GM18517 (cell line): Measurements from ENCODE around the gene RFC2.
"Not testable (repeated sequence)": the region's sequence is repeated elsewhere in the genome, so short reads cannot be mapped to it uniquely, and the experiment has no call there.

Source experiments
- ATAC-seq: cut with Tn5 transposase; IDR thresholded peaks from one replicate; pipeline ENCODE4 v1.9.1; 2021; ENCODE audit warnings: mild to moderate bottlenecking, moderate library complexity; ENCODE audit not compliant: unreplicated experiment

The RFC2 gene

DNA sequence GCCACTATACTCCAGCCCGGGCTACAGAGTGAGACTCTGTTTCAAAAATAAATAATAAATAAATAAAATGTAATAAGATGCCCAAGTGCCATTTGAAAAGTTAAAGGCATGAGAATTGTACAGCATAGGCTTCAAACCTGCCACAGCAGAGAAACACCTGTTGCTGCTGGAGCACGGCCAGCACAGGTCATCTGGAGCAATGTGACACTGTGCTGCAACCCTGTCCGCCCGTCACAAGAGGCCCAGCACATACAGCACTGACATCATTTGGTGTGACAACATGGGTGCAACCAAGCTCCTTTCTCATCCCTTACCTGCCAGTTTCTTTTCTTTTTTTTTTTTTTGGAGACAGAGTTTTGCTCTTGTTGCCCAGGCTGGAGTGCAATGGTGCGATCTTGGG, 1.3 kb downstream of the RFC2 start:
- ATAC-seq, result no peak

DNA sequence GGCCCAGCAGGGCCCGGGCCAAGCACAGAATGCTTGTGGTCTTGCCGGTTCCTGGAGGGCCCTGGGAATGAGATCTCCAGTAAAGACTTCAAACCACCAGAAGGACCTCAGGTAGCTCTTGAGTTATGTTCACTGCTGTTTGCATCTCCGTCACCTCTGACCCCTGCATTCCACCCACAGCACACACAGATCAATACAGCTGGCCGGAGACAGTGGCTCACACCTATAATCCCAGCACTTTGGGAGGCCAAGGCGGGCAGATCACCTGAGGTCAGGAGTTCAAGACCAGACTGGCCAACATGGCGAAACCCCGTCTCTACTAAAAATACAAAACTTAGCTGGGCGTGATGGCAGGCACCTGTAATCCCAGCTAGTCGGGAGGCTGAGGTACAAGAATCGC, 5.1 kb downstream of the RFC2 start:
- ATAC-seq, result not testable (repeated sequence)

DNA sequence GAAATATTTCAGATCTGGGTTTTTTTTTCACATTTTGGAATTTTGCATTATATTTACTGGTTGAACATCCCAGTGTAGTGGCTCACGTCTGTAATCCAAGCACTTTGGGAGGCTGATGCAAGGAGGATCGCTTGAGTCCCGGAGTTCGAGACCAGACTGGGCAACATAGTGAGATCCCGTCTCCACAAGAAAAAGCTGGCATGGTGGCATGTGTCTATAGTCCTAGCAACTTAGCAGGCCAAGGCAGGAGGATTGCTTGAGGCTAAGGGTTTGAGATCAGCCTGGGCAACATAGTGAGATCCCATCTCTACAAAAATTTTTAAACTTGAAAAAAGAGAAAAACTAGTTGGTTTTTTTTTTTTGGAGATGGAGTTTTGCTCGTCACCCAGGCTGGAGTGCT, 6.0 kb downstream of the RFC2 start:
- ATAC-seq, result no peak

DNA sequence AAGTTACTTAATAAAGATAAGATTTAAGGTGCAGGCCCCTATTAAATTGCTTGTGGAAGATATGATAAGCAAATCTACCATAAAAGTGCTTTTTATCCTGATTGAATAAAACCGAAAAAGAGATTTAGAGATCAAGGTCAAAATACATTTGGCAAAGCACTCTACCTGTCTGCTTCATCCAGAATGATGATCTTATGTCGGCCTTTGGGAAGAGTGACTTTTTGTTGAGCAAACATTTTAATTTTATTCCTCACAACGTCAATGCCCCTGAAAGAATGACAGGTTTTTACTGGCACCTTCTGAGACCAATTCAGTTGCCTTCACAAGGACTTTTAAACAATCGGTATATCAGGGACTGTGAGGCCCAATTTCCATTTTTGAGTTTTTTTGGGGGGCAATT, 7.7 kb downstream of the RFC2 start:
- no peak for ATAC-seq

DNA sequence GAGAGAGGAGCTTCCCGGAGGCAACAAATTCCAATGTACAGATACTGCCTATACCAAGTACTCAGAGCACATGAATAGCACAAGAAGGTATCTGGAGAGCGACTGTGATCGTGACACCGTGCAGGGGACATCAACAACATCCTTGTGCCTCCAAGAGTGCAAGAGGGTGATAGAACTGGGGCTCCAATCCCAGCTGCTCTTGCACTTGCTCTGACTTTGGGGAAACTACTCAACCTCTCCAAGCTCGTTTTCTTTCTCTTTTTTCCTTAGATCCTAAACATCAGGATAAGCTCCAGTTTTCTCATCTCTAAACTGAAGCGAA, 12.1 kb downstream of the RFC2 start:
- ATAC-seq, result no peak

DNA sequence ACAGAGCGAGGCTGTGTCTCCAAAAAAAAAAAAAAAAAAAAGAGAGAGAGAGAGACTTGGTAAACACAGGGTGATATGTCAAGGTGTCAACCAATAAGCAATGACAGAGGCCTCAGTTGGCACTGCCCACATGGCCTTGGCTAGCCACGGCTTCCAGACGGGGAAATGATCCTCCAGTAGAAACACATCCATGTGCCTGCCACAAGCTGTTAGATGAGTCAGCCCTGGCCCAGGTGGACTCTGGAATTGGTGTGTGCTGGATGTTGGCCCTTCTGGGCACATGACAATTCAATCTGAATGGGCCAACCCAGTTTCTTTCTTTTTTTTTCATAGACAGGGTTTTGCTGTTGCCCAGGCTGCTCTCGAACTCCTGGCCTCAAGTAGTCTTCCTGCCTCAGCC, 13.7 kb downstream of the RFC2 start:
- ATAC-seq, result no peak

DNA sequence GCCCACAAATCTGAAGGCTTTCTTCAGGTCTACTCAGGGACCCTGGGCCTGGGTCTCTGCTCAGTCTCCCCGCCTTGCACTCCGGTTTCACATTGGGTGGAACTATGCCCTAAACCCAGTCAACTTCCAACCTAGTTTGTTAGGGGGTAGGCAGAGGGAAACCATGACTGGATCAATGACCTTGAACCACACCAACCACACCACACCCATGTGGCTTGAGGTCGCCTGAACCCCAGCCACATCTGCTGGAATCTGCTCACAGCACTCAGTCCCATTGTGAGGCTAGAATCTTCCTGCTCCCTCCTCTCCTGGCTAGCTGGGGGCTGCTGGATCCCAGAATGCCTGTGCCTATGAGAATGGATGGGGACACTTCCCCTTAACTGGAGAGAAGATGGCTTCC, 17.9 kb downstream of the RFC2 start:
- ATAC-seq, result no peak

DNA sequence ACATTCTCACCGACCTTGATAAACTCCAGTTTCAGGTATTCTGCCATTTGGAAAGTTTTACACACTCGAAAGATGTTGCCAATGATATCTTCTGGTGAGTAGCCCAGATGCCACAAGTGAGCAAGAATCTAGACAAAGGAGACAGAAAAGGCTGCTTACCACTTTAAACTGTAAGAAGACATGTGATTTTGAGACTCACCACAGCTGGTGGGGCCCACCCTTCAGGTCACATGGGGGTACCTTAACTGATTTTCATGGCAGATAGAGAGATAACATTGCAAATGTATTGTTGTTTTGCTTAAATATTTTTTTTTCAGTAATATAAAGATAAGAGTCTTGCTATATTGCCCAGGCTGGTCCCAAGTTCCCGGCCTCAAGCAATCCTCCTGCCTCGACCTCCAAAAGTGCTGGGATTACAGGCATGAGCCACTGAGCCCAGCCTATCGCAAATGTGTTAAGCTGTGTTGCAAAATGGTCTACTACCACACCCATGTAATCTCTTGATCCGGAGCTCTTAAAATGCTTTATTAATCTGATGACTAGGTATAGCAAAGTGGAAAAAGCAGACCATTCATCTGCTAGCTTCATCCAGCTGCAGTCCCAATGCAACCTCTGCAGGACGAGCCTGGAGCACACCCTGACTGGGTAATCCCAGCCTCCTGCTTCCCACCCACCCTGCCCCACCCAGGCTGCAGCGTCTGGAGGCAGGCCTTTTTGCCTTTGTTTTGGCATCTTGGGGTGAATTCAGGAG, 18.5 kb downstream of the RFC2 start:
- no peak for ATAC-seq

DNA sequence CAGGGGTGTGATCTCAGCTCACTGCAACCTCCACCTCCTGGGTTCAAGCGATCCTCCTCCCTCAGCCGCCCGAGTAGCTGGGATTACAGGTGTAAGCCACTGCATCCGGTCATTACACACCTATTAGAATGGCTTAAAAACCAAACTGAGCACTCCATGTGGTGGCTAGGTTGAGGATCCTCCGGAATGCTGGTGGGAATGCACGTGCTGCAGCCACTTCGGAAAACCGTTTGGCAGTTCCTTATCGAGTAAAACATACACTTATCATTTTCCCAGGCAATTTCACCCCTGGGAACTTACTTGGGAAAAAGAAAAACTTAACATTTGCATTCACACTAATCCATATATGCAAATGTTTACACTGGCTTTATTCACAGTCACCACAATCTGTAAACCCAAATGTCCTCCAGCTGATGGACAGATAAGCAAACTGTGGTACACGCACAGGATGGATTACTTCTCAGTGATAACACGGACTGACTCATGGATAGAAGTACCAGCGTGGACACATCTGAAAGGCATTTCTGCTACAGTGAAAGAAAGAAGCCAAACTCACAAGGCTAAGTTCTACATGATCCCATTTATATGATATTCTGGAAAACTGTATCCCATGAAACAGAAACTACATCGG, 20.4 kb downstream of the RFC2 start:
- no peak for ATAC-seq

DNA sequence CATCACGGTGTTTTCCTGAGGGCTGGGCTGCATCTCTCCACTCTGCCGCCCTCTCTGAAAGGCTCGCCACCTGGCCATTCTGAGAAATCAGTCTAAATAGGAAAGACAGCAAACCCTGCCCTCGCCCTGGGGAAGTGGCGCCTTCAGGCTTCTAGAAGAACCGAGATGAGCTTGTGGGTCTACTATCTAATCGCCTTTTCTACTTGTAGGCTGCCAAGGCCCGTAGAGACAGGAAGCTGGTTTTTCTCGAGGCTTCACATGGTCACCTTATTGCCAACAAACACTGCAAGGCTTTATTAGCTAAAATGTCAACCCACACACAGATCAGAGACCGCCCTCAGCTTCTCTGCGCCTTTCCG, 23.0 kb downstream of the RFC2 start:
- ATAC-seq, result peak; percentile 77

DNA sequence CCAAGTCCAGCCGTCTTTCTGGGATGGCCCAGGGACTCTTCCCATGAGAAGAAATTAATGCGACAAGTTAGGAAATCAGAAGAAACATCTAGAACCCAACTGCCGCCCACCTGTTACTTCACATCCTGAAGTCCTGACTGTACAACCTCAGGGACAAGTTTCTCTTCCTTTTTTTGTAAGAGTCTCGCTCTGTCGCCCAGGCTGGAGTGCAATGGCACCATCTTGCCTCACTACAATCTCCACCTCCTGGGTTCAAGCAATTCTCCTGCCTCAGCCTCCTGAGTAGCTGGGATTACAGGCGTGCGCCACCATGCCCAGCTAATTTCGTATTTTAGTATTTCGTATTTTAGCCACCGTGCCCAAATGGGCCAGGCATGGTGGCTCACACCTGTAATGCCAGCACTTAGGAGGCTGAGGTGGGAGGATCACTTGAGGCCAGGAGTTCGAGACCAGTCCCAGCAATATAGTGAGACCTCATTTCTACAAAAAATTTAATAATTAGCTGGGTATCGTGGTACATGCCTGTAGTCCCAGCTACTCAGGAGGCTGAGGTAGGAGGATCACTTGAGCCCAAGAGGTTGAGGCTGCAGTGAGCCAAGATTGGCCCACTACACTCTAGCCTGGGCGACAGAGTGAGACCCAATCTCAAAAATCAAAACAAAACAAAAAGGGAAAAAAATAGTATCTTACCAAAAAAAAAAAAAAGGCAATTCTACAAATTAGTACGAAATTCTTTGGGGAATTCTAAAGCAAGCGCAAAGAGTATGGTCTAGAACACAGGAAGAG, 23.6 kb downstream of the RFC2 start:
- peak; percentile 4 for ATAC-seq

DNA sequence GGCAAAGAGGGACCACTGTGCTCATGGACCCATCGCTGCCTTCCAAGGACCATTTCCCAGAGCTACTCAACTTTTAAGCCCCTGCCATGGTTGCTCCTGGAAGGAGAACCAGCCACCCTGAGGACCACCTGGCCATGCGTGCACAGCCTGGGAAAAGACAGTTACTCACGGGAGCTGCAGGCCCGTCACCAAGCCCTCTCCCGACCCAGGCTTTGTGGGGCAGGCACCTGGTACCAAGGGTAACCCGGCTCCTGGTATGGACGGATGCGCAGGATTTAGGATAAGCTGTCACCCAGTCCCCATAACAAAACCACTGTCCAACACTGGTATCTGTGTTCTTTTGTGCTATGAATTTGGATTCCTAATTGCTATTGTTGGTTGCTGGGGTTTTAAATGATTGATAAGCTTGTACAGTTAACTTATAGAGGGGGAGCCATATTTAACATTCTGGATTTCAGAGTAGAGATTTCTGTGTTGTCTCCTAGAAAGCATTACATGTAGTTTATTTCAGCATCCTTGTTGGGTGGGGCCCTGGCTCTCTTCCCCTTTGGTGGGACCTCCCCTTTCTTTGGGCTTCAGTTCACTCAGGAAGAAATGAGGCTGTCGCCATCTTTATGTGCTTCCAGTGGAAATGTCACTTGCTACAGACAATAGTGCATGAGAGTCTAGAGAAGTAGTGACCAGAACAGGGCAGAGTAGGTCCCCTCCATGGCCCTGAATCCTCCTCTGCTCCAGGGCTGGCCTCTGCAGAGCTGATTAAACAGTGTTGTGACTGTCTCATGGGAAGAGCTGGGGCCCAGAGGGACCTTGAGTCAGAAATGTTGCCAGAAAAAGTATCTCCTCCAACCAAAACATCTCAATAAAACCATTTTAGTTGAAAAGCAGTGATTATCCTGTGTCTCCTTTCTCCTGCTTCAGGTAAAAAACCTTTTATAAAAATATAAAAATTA, 25.0 kb downstream of the RFC2 start:
- ATAC-seq, result no peak

DNA sequence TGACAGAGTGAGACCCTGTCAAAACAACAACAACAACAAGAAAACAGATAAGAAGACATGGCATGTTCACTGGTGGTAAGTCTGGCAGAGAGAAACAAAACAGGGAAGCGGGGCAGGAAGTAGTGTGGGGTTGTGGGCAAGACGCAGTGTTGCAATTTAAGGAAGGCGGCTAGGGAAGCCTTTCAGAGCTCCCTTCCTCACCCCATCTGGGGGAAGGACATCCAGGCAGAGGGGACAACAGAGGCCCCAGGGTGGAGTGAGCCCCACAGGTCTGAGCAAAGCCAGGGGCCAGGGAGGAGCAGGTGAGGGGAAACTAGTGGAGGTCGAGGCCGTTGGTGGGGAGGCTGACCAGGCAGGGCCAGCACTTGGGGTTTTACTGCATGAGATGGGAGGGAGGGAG, 27.6 kb downstream of the RFC2 start:
- no peak for ATAC-seq

DNA sequence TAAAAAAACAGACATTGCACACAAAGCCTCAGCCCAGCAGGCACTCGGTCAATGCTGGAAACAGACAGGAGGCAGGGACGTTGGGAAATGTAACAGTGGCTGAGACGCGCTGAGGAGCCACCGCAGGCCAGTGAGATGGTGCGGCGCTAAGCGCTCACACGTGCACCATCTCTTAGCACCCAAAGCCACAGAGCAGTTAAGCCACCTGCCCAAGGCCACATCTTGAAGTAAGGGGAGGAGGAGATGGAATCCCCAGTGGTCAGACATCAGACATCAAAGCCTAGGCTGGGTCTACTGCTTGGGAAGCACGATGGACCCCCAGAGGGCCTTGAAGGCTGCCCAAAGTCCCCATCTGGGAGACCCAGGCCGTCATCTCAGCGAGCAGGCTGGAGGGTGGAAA, 28.8 kb downstream of the RFC2 start:
- ATAC-seq, result no peak

DNA sequence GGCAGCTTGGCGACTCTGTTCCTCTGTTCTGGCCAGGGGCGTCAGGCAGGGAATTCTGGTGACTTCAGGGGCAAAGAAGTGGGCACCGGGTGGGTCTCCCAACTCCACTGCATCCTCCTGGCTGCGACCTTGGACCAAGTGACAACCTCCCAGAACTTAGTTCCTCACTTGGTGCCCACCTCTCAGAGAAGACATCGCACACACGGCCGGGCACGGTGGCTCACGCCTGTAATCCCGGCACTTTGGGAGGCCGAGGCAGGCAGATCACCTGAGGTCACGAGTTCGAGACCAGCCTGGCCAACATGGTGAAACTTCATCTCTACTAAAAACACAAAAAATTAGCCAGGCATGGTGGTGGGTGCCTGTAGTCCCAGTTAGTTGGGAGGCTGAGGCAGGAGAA, 29.3 kb downstream of the RFC2 start:
- not testable (repeated sequence) for ATAC-seq

DNA sequence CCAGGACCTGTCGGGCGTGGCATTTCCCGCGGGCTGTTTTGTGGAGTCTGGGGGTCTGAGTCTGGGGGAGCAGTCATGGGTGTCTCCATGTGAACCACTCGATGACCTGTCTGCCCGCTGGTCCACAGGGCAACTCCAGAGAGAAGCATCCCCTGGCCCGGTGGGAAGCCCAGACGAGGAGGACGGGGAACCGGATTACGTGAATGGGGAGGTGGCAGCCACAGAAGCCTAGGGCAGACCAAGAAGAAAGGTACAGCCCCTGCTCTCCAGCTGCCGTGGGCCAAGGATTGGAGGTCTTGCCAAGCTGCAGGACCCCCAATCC, 29.7 kb downstream of the RFC2 start:
- ATAC-seq, result no peak

DNA sequence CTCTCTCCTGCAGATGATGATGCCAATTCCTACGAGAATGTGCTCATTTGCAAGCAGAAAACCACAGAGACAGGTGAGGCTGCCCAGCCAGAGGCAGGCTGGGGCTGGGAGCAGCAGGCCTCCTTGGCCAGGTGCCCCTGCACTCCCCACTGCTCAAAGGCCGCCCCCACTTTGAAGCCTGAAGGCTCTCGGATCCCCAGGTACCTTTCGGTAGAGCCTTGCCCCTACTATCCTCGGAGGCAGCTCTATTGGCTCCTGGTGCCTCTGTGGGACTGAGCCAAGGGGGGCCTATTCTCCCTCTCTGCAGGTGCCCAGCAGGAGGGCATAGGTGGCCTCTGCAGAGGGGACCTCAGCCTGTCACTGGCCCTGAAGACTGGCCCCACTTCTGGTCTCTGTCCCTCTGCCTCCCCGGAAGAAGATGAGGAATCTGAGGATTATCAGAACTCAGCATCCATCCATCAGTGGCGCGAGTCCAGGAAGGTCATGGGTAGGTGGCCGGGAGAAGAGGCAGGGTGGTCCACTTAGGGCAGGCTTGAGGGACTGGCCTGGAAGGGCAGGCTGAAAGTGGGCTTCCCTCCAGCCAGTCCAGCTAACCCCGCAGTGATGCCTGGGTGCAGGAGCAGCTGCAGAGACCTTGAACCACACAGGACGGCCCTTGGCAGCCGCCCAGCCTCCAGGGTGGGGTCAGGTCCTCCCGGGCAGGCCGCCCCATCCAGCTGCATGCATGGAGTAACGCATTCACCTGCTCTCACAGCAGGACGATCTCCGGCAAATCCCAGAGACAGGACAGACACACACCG, 30.3 kb downstream of the RFC2 start:
- ATAC-seq, result no peak

DNA sequence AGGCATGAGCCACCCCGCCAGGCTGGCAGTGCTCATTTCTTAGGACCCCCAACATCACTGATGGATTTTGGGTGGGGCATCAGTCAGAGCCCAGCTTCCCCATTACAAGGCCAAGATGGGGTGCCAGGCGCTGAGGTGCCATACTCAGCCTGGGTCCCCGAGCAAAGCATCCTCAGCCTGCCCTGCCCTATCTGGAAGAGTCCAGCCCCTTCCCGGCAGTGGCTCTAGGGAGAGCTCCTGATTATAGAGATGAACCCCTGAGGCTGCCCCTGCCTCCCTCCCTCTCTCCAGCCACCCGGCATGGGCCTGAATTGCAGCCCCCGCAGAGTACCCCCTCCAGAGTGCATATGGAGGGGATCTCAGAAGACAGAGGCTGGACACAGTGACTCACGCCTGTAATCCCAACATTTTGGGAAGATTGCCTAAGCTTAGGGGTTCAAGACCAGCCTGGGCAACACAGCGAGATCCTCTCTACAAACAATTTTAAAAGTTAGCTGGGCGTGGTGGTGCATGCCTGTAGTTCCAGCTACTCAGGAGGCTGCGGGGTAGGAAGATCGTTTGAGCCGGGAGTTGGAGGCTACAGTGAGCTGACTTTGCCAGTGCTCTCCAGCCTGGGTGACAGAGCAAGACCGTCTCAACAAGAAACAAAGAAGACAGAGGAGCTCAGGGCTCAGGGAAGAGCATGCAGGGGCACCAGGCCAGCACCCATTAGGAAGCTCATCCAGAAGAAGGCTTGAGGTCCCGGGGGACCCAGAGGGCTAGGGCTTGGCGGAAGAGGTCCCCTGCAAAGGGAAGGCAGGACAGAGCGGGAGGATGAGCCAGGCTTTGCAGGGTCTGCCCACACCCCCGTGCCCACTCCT, 31.1 kb downstream of the RFC2 start:
- no peak for ATAC-seq

DNA sequence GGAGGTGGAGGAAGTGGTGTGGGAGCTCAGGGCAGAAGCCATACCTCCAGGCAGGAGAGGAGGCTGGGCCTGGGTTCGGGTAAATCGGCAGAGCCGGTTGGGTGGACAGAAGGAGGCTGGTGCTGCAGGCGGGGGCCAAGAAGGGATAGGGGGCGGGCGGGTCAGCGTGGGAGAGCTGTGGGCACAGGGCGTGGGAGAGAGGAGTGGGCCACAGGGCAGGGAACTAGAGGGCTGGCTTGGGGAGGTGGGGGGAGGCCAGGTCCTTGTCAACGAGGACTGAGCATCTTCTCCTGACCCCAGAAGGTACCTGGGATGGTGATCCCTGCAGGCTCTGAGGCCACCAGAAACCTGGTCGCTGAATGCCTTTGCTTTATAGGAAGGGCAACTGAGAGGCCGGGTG, 32.5 kb downstream of the RFC2 start:
- ATAC-seq, result no peak

DNA sequence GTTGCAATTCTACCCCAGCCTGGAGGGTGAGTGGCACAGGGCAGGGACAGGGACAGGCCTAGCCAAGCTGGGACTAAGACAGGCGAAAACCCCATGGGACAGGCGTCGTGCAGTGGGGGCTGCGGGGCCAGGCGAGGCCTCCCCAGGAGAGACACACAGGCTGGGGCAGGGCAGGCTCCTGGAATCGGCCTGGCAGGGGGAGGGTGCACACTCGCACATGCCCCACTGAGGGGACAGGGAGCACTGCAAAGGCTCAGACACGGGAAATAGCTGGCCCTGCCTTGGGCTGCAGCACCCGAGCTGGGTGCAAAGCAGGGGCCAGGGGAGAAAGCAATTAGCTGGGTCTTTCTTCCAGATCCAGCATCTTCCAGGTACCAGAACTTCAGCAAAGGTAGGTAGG, 34.0 kb downstream of the RFC2 start:
- ATAC-seq, result no peak
